GM21576 (cell line): ENCODE results near the gene DAPK1.
A peak's percentile ranks its signal among the peaks of the same experiment; 100 is the strongest.

ENCODE experiments used
- ATAC-seq: cut with Tn5 transposase; IDR thresholded peaks from one replicate; pipeline ENCODE4 v1.9.1; 2021; ENCODE audit warnings: mild to moderate bottlenecking, moderate library complexity; ENCODE audit not compliant: unreplicated experiment

The DAPK1 gene

GRCh38 chr9:87497604-87498045, at the start of gene DAPK1:
TSS of gene DAPK1 (plus strand) at chr9:87497867. CDS start at chr9:87499078, 1,211 bp downstream.
- ATAC-seq, result peak; percentile 44

DNA sequence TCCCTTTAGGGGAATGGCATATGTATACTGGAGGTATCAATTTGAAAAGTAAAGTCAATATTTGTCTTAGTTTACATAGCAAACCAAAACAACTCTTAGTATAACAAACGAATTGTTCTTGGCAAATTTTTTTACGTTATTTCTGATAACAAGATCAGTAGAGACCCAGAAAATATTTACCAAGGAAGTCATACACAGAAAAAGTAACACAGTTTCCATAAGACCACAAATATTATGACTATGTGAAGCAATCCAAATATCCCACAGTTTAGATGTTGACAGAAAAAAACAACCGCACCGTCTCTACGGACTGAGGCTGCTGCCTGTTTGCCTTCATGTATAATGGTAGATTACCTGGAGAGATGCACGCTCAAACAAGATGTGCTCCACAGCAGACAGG, 46.5 kb upstream of the DAPK1 start:
- ATAC-seq, result no peak

DNA sequence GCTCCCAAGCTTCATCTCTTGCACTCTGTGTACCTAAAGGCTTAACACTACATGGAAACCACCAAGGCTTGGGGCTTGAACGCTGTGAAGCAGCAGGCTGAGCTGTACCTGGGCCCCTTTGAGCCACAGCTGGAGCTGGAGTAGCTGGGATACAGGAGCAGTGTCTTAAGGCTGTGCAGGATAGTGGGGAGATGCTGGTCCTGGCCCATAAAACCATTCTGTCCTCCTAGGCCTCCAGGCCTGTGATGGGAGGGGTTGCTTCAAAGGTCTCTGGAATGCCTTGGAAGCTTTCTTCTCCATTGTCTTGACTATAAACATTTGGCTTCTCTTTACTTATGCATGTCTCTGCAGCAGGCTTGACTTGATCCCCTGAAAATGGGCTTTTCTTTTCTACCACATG, 42.3 kb upstream of the DAPK1 start:
- ATAC-seq, result no peak

DNA sequence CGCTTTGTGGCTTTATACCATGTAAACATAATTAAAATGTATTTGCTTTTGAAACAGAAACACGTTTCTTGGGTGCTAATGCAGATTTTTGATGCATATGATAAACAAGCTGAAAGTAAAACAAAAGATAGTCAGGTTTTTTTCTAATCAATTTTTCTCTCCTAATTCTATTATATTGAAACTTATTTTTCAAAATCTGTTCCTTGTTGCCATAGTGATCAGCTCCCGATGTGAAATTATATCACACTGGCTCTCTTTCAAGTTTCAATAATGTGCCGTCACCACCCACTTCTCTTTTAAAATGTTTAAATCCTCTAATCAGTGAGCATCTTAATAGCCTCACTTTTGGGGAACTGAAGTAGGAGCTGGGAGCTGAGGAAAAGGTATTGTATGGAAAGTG, 36.4 kb upstream of the DAPK1 start:
- ATAC-seq, result no peak

GRCh38 chr9:87464110-87464991, 33.3 kb upstream of the DAPK1 start:
- peak; percentile 79 for ATAC-seq

GRCh38 chr9:87464992-87465378, 32.7 kb upstream of the DAPK1 start:
- no peak for ATAC-seq

GRCh38 chr9:87465816-87466215, 31.9 kb upstream of the DAPK1 start:
- ATAC-seq, result no peak

DNA sequence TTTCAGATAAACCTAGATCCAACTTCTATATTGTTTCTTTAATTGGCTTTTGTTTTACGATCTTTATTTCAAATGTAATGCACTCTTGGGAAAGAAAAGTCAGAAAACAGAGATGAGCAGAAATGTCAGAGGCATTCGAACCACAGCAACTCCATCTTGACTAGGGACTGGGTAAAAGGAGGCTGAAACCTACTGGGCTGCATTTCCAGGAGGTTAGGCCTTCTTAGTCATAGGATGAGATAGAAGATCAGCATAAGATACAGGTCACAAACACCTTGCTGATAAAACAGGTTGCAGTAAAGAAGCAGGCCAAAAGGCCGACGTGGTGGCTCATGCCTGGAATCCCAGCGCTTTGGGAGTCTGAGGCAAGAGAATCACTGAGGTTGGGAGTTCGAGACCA, 30.5 kb upstream of the DAPK1 start:
- ATAC-seq, result no peak

DNA sequence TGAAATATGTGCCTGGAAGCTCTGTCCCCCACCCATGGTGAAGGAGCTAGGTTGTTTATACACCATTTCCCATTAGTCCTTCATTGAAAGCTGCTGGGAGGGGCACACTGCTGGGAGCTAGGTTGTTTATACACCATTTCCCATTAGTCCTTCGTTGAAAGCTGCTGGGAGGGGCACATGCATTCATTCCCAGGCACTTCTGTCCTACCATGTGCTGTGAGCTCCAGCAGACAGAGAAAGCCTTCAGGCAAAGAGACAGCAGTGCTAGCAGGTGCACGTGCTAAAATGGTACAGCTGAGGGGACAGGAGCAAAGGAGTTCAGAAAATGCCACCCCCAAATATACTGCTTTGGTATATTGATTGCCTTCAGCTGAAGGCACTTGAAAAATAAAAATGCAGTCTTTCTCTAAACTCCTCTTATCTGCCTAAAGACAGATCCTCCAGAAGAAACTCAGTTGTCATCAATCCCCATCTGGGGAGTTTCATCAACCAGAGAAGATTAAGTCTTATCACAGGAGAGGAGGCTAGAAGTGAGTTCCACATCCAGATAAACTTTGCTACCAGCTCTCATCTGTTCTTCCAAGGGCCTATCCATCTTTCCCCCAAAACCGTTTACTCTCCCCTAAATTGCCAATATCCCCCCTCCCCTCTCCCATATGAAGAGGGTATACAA, 27.7 kb upstream of the DAPK1 start:
- ATAC-seq, result no peak

GRCh38 chr9:87471746-87472145, 25.9 kb upstream of the DAPK1 start:
- ATAC-seq, result no peak

- ATAC-seq, result no peak
These were observed 22.2 kb upstream of the DAPK1 start for GRCh38 chr9:87475463-87475862.

- ATAC-seq, result no peak
These were observed 19.3 kb upstream of the DAPK1 start for GRCh38 chr9:87478226-87478992.

- peak; percentile 89 for ATAC-seq
These were observed 17.9 kb upstream of the DAPK1 start for GRCh38 chr9:87479801-87480201.

- no peak for ATAC-seq
These were observed 15.5 kb upstream of the DAPK1 start for GRCh38 chr9:87481890-87482855.

GRCh38 chr9:87490225-87490624, 7.4 kb upstream of the DAPK1 start:
- no peak for ATAC-seq

- no peak for ATAC-seq
These were observed 6.8 kb upstream of the DAPK1 start for GRCh38 chr9:87490907-87491306.

DNA sequence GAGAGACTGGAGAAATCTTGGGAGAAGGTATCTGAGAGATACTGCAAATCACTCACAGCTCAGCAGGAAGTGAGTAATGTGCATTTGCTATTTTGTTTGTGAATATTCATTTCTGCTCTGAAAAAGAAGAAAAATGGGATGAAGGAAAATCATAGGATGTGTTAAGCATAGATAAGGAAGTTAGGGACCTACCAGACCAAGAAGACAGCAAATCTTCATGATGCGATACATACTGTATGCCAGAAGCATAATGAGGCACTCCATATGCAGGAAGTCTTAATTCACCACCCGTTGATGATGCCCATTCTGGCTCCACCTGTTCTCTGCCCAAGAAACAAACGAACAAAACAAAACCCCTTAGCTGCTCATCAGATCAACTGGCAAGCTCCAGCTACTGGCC, 6.1 kb upstream of the DAPK1 start:
- no peak for ATAC-seq

DNA sequence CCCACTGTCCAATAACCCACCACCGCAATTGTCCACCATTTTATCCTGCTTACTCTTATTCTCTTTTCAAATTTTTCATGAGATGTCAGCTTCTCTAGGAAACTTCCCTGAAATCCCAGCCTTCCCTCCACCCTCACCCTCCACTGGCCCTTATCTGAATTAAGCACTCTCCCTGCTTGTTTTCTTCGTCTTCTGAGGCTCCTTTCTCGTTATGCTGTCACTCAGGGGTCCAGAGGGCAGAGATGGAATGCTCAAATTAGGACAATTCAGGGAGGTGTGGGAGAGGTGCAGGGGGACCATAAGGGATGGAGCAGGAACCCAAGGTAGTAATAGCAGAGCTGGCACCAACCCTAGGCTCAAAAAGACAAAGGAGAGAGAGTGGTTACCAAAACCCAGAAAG, 5.0 kb upstream of the DAPK1 start:
- no peak for ATAC-seq

- no peak for ATAC-seq
These were observed 2.6 kb upstream of the DAPK1 start for GRCh38 chr9:87494970-87495471.

GRCh38 chr9:87497080-87497603, 525 bp upstream of the DAPK1 start:
- ATAC-seq, result no peak
